H1 (cell line): ENCODE data around the gene ATP13A3. TPM values are rescaled to one million over a fixed set of nuclear protein-coding genes. Genes with fewer than 3 reads are reported as not detected.

Experiments
- CTCF ChIA-PET: fragments of 300-600 bp; sonication (Branson Sonifier 250); formaldehyde crosslinking; loops from one replicate; lab custom pipeline; 2021; ENCODE audit not compliant: partially characterized antibody; lab: Charles Lee
- POLR2A ChIA-PET: fragments of 300-600 bp; sonication (Branson Sonifier 250); formaldehyde crosslinking; loops from one replicate; lab custom pipeline; 2021; ENCODE audit warnings: inconsistent platforms; ENCODE audit not compliant: partially characterized antibody; lab: Charles Lee
- DNase-seq, 2 experiments: peaks; one replicate each; pipeline versions ENCODE4 v3.0.0 to v3.0.0-alpha.2; 2010 to 2022; ENCODE audit warnings: low spot score in 2 of 2, low read depth in 1 of 2, mixed read lengths in 1 of 2
- FAIRE-seq: peaks from 2 replicates; lab custom pipeline; 2011; peaks lifted over from hg19 to GRCh38; lab: Jason Lieb, UNC
- H2AFZ ChIP-seq: 2 replicates; pipeline ENCODE4 v1.8.1; 2012; ENCODE audit warnings: low read length, inconsistent platforms
- H2AK5ac ChIP-seq: 2 replicates; pipeline ENCODE4 v1.6.1; 2013; ENCODE audit warnings: low read depth, low read length
- H2BK120ac ChIP-seq: replicated peaks from 2 replicates; pipeline ENCODE3; 2013; ENCODE audit warnings: low read depth, low read length, inconsistent platforms
- H2BK12ac ChIP-seq: 2 replicates; pipeline ENCODE4 v1.6.1; 2013; ENCODE audit warnings: low read depth, low read length
- H2BK15ac ChIP-seq: 2 replicates; pipeline ENCODE4 v1.6.1; 2013; ENCODE audit warnings: low read length
- H2BK20ac ChIP-seq: 2 replicates; pipeline ENCODE4 v1.6.1; 2013; ENCODE audit warnings: low read length
- H2BK5ac ChIP-seq: 2 replicates; pipeline ENCODE4 v1.6.1; 2013; ENCODE audit warnings: low read depth, low read length
- H3K14ac ChIP-seq: 2 replicates; pipeline ENCODE4 v1.6.1; 2013; ENCODE audit warnings: inconsistent platforms; ENCODE audit not compliant: insufficient read length
- H3K18ac ChIP-seq: 2 replicates; pipeline ENCODE4 v1.6.1; 2013; ENCODE audit warnings: low read length; ENCODE audit errors: extremely low read depth
- H3K23ac ChIP-seq: 2 replicates; pipeline ENCODE4 v1.6.1; 2013; ENCODE audit warnings: inconsistent platforms; ENCODE audit not compliant: insufficient read length
- H3K23me2 ChIP-seq: 2 replicates; pipeline ENCODE4 v1.6.1; 2013; ENCODE audit warnings: low read depth, low read length
- H3K27ac ChIP-seq: 2 replicates; pipeline ENCODE4 v1.6.1; 2011; ENCODE audit warnings: low read depth, low read length, inconsistent platforms
- H3K27me3 ChIP-seq, 4 experiments: replicated peaks in 1 of 4; 1 replicate in 1 of 4; 2 replicates in 3 of 4; pipeline versions ENCODE4 v1.6.1 to v1.8.1; 2011 to 2013; ENCODE audit warnings: low read length in 3 of 4, mild to moderate bottlenecking in 3 of 4, inconsistent platforms in 2 of 4, mixed read lengths in 2 of 4, moderate library complexity in 1 of 4; ENCODE audit not compliant: control insufficient read depth in 3 of 4, insufficient read depth in 3 of 4; ENCODE audit errors: extremely low read depth in 1 of 4
- H3K36me3 ChIP-seq, 4 experiments: 2 replicates each; pipeline versions ENCODE4 v1.6.1 to v1.8.1; 2011 to 2013; ENCODE audit warnings: mild to moderate bottlenecking in 4 of 4, low read length in 3 of 4, moderate library complexity in 2 of 4, control low read depth in 1 of 4, inconsistent platforms in 1 of 4; ENCODE audit not compliant: insufficient read depth in 4 of 4, control insufficient read depth in 2 of 4
- H3K4ac ChIP-seq: replicated peaks from 2 replicates; pipeline ENCODE3; 2013; ENCODE audit warnings: low read length, low read depth, mixed read lengths, inconsistent platforms; ENCODE audit not compliant: insufficient read length
- H3K4me1 ChIP-seq, 4 experiments: replicated peaks in 1 of 4; 1 replicate in 1 of 4; 2 replicates in 3 of 4; pipeline versions ENCODE4 v1.6.1 to v1.8.1; 2011 to 2013; ENCODE audit warnings: low read length in 3 of 4, inconsistent platforms in 2 of 4, mixed read lengths in 1 of 4; ENCODE audit not compliant: insufficient read depth in 4 of 4, control insufficient read depth in 3 of 4
- H3K4me2 ChIP-seq, 2 experiments: 2 replicates each; pipeline versions ENCODE4 v1.6.1 to v1.8.1; 2011 to 2013; ENCODE audit warnings: low read depth in 2 of 2, low read length in 2 of 2, control low read depth in 1 of 2, inconsistent platforms in 1 of 2, mild to moderate bottlenecking in 1 of 2; ENCODE audit not compliant: insufficient read depth in 1 of 2
- H3K4me3 ChIP-seq, 4 experiments: fragments of 200-600, 300-600 bp in 1 of 4; sonication (generic), shearing (Covaris generic), sonication (Bioruptor Twin) in 1 of 4; 2 replicates each; pipeline versions ENCODE4 v1.5.1 to v1.8.1; 2011 to 2016; ENCODE audit warnings: low read length in 4 of 4, low read depth in 3 of 4, control low read depth in 2 of 4, inconsistent platforms in 2 of 4, mild to moderate bottlenecking in 2 of 4, mixed read lengths in 1 of 4, moderate library complexity in 1 of 4; ENCODE audit not compliant: insufficient read depth in 2 of 4; ENCODE audit errors: extremely low read depth in 1 of 4
- H3K56ac ChIP-seq: replicated peaks from 2 replicates; pipeline ENCODE3; 2013; ENCODE audit warnings: low read depth, mild to moderate bottlenecking, mixed read lengths, low read length, inconsistent platforms; ENCODE audit not compliant: insufficient read length
- H3K79me1 ChIP-seq: 2 replicates; pipeline ENCODE4 v1.6.1; 2013; ENCODE audit warnings: low read depth, low read length, control low read depth
- H3K79me2 ChIP-seq, 2 experiments: 2 replicates each; pipeline versions ENCODE4 v1.6.1 to v1.8.1; 2012 to 2013; ENCODE audit warnings: low read length in 2 of 2, mild to moderate bottlenecking in 2 of 2, inconsistent platforms in 1 of 2; ENCODE audit not compliant: insufficient read depth in 2 of 2, control insufficient read depth in 1 of 2
- H3K9ac ChIP-seq, 4 experiments: replicated peaks in 1 of 4; 1 replicate in 1 of 4; 2 replicates in 3 of 4; pipeline versions ENCODE4 v1.6.1 to v1.8.1; 2011 to 2013; ENCODE audit warnings: low read depth in 3 of 4, low read length in 3 of 4, control low read depth in 2 of 4, mild to moderate bottlenecking in 2 of 4, moderate library complexity in 2 of 4, inconsistent platforms in 1 of 4; ENCODE audit errors: extremely low read depth in 1 of 4
- H3K9me3 ChIP-seq, 2 experiments: 2 replicates each; pipeline versions ENCODE4 v1.6.1 to v1.8.1; 2012 to 2013; ENCODE audit warnings: mild to moderate bottlenecking in 2 of 2, moderate library complexity in 2 of 2, control low read depth in 1 of 2, inconsistent platforms in 1 of 2, low read depth in 1 of 2, low read length in 1 of 2, mixed read lengths in 1 of 2; ENCODE audit not compliant: insufficient read depth in 2 of 2
- H4K20me1 ChIP-seq, 2 experiments: replicated peaks in 1 of 2; 2 replicates each; pipeline versions ENCODE3 to v1.8.1; 2011 to 2013; ENCODE audit warnings: inconsistent platforms in 2 of 2, low read length in 2 of 2, mild to moderate bottlenecking in 1 of 2; ENCODE audit not compliant: insufficient read depth in 2 of 2, control insufficient read depth in 1 of 2
- H4K5ac ChIP-seq: 2 replicates; pipeline ENCODE4 v1.6.1; 2013; ENCODE audit warnings: low read length, low read depth, mixed read lengths, inconsistent platforms; ENCODE audit not compliant: insufficient read length
- H4K8ac ChIP-seq: 2 replicates; pipeline ENCODE4 v1.8.0; 2013; ENCODE audit warnings: mild to moderate bottlenecking, moderate library complexity, low read length, inconsistent platforms; ENCODE audit not compliant: insufficient read depth; ENCODE audit errors: extremely low read depth
- H4K91ac ChIP-seq: replicated peaks from 2 replicates; pipeline ENCODE3; 2013; ENCODE audit warnings: low read length, mixed read lengths, inconsistent platforms; ENCODE audit not compliant: insufficient read length
- BACH1 ChIP-seq: IDR thresholded peaks from 2 replicates; pipeline ENCODE4 v1.6.1; 2012; ENCODE audit warnings: low read length, improper control_type of control experiment
- RBBP5 ChIP-seq: IDR thresholded peaks from 2 replicates; pipeline ENCODE4 v1.7.1; 2012; ENCODE audit warnings: low read depth, mild to moderate bottlenecking, inconsistent platforms, low read length, moderate library complexity, borderline replicate concordance
- WGBS, 2 experiments: shearing (Covaris generic) in 1 of 2; methylation state at CpG; one replicate each; pipeline versions ENCODE4 v1.1.6 to v1.1.7; 2013 to 2015; ENCODE audit warnings: low lambda C conversion rate in 2 of 2, mixed read lengths in 2 of 2, inconsistent platforms in 1 of 2, low coverage in 1 of 2, missing lambda C conversion rate in 1 of 2; ENCODE audit not compliant: insufficient replicate concordance in 2 of 2, insufficient coverage in 1 of 2, insufficient read length in 1 of 2; ENCODE audit errors: extremely low coverage in 1 of 2, missing lambda C conversion rate in 1 of 2; 5-methylcytosine and 5-hydroxymethylcytosine counted together
- polyA plus RNA-seq, 7 experiments: library from polyadenylated mRNA; depleted of rRNA in 3 of 7; stranded (reverse) in 5 of 7; unstranded in 2 of 7; fragments of >200 nt in 5 of 7; fragments of 200-250 nt in 2 of 7; gene quantifications; 1 replicate in 5 of 7; 2 replicates in 1 of 7; 4 replicates in 1 of 7; pipeline versions ENCODE4 v1.2.1 to v1.2.3, GENCODE V29; 2011 to 2013; ENCODE audit warnings: missing spikeins in 2 of 7, mixed read lengths in 2 of 7
- total RNA-seq: library from RNA; stranded (reverse); fragmentation: NEBNext Ultra II Directional; extraction: Animal tissue kit (Norgen Biotek cat#: 25700); gene quantifications from 2 replicates; pipeline ENCODE4 v1.2.1, GENCODE V29; 2021

Gene ATP13A3
- total and polyA plus RNA-seq, 2 of the 8 experiments (the other 6 are each of a cell fraction or from before 2014, with no cell fraction given) = 18.6 to 92.2 TPM

DNA sequence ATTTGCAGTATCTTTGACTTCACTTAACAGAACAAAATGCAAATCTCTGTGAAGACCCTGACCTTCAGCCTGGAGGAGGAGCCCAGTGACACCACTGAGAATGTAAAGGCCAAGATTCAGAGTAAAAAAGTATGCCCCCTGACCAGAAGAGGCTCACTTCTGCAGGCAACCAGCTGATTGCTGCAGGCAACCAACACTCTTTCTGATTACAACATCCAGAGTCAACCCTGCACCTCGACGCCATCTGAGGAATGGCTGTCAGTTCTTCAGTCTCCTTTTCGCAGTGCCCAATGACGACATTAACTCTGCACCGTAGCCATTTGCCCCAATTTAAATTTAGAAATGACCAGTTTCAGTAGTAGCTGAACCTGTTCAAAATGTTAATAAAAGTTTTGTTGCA, 14.9 kb downstream of the ATP13A3 start:
- Histone ChIP-seq H3K4me3 (no peak overlapping the region), H3K9me3 (no peaks in the 10 kb centered on the region), H4K5ac (no peak overlapping the region), H3K4me2 (no peak overlapping the region)
- DNase-seq = no peak
- TF ChIP-seq BACH1 (no peak), RBBP5 (no peak)
- TF ChIP-seq, all 59 proteins: peak for 0
- Histone ChIP-seq H3K79me1 (no peaks in the 10 kb centered on the region), H2BK120ac (no peak overlapping the region), H2AFZ (no peak overlapping the region), H3K36me3 (no peaks in the 10 kb centered on the region), H3K23me2 (no peaks in the 10 kb centered on the region), H3K27ac (no peak overlapping the region), H2BK20ac (no peak overlapping the region), H3K23ac (no peak overlapping the region), H2AK5ac (no peak overlapping the region), H4K8ac (no peak overlapping the region), H2BK5ac (no peak overlapping the region), H3K4ac (no peak overlapping the region), H3K4me1 (peaks cover 0 to 5% (median 1%) of the 10 kb centered on the region in 4 experiments; a peak in 3 of 7 replicates), H3K27me3 (no peaks in the 10 kb centered on the region), H2BK12ac (no peak overlapping the region), H2BK15ac (no peak overlapping the region), H3K18ac (no peak overlapping the region), H4K20me1 (peaks cover 9 to 12% of the 10 kb centered on the region in 2 experiments), H3K14ac (no peak overlapping the region), H4K91ac (no peak overlapping the region), H3K79me2 (peaks cover 0 to 99% of the 10 kb centered on the region in 2 experiments; a peak in 3 of 4 replicates), H3K56ac (no peak overlapping the region), H3K9ac (no peak overlapping the region)
- 88% methylated on average over 5 of the region's 5 CpGs; no CpG with 5 or more reads in 1 of the 2 experiments for WGBS, 2 experiments
- ChIA-PET CTCF (interaction anchor here (0.5 to 6.1 kb wide), 40 partner anchors 9 to 556 kb away, joined by 3 to 50 read pairs (median 4); partner anchors contain the start of gene ATP13A3), POLR2A (interaction anchor here (1.0 to 3.4 kb wide), 3 partner anchors 14 to 111 kb away, joined by 3 to 11 read pairs (median 5); no protein-coding TSS in a partner anchor)
- no peak for FAIRE-seq
